OCI-LY7 (cell line): Measurements from ENCODE around the gene NAGLU. TPM values are rescaled to one million over a fixed set of nuclear protein-coding genes. Genes with fewer than 3 reads are reported as not detected.
"Not testable (repeated sequence)": the region's sequence is repeated elsewhere in the genome, so short reads cannot be mapped to it uniquely, and the experiment has no call there.

Experiments used
- BruUV-seq: library from RNA; stranded (reverse); fragments of 400-500 nt; replicated peaks from 2 replicates; lab custom pipeline; 2021; lab: Mats Ljungman, UMichigan
- CTCF ChIA-PET: fragments of 300-600 bp; sonication (Branson Sonifier 250); formaldehyde crosslinking; loops from one replicate; lab custom pipeline; 2022; ENCODE audit warnings: antibody characterized with exemption; ENCODE audit not compliant: unreplicated experiment; lab: Charles Lee
- POLR2A ChIA-PET: fragments of 300-600 bp; sonication (Branson Sonifier 250); formaldehyde crosslinking; loops from one replicate; lab custom pipeline; 2022; ENCODE audit warnings: antibody characterized with exemption; lab: Charles Lee
- DNase-seq: peaks from one replicate; pipeline ENCODE4 v3.0.0-alpha.2; 2015; ENCODE audit warnings: low spot score
- H2AFZ ChIP-seq: fragments of 200-600 bp; sonication (generic), shearing (Covaris generic); 2 replicates; pipeline ENCODE4 v1.6.1; 2014; ENCODE audit warnings: mild to moderate bottlenecking, antibody characterized with exemption, low read length, moderate library complexity
- H3K27ac ChIP-seq: fragments of 200-600 bp; sonication (generic); 2 replicates; pipeline ENCODE4 v1.5.1; 2014; ENCODE audit warnings: mixed run types, low read depth, mild to moderate bottlenecking, moderate library complexity, low read length, inconsistent platforms; ENCODE audit not compliant: poor library complexity, severe bottlenecking
- H3K36me3 ChIP-seq: fragments of 200-600 bp; sonication (generic); 2 replicates; pipeline ENCODE4 v1.6.1; 2014; ENCODE audit warnings: mild to moderate bottlenecking, antibody characterized with exemption, low read length, moderate library complexity, mixed read lengths; ENCODE audit not compliant: insufficient read depth
- H3K4me1 ChIP-seq: fragments of 200-600 bp; sonication (generic); 2 replicates; pipeline ENCODE4 v1.5.1; 2014; ENCODE audit warnings: mild to moderate bottlenecking, low read length; ENCODE audit not compliant: insufficient read depth, poor library complexity, severe bottlenecking
- H3K4me2 ChIP-seq: fragments of 200-600 bp; sonication (generic); 2 replicates; pipeline ENCODE4 v1.6.1; 2014; ENCODE audit warnings: mild to moderate bottlenecking, low read length
- H3K4me3 ChIP-seq: fragments of 200-600 bp; sonication (generic); 2 replicates; pipeline ENCODE4 v1.5.1; 2014; ENCODE audit warnings: mild to moderate bottlenecking, low read depth, low read length; ENCODE audit not compliant: poor library complexity, severe bottlenecking
- H3K79me2 ChIP-seq: fragments of 200-600 bp; sonication (generic); 2 replicates; pipeline ENCODE4 v1.6.1; 2016; ENCODE audit warnings: low read depth, mild to moderate bottlenecking, low read length, moderate library complexity, mixed read lengths; ENCODE audit not compliant: insufficient read depth
- H3K9me2 ChIP-seq: fragments of 200-600 bp; sonication (generic); 2 replicates; pipeline ENCODE4 v1.6.1; 2016; ENCODE audit warnings: mild to moderate bottlenecking, low read length, mixed read lengths; ENCODE audit not compliant: insufficient read depth
- H3K9me3 ChIP-seq: fragments of 200-600 bp; sonication (generic); 2 replicates; pipeline ENCODE4 v1.6.1; 2014; ENCODE audit warnings: mild to moderate bottlenecking, mixed run types, low read length, mixed read lengths
- H4K20me1 ChIP-seq: fragments of 200-600 bp; sonication (generic); 2 replicates; pipeline ENCODE4 v1.6.1; 2014; ENCODE audit warnings: mild to moderate bottlenecking, antibody characterized with exemption, low read length, moderate library complexity, mixed read lengths; ENCODE audit not compliant: insufficient read depth
- EZH2phosphoT487 ChIP-seq: fragments of 200-600 bp; sonication (generic); IDR thresholded peaks from 2 replicates; pipeline ENCODE4 v1.6.1; 2018; ENCODE audit warnings: low read depth, borderline replicate concordance, mild to moderate bottlenecking, mixed run types, antibody characterized with exemption, low read length, moderate library complexity, mixed read lengths
- intact Hi-C: fragments of 100-400 bp; cut with micrococcal nuclease; formaldehyde crosslinking; loops from one replicate; pipeline ENCODE4 v1.10.0; 2022; ENCODE audit not compliant: unreplicated experiment
- total RNA-seq, 2 experiments: library from RNA; depleted of rRNA in 1 of 2; stranded (reverse); fragments of >200 nt in 1 of 2; shearing (Covaris generic) in 1 of 2; gene quantifications; 2 replicates each; pipeline ENCODE4 v1.2.3, GENCODE V29; 2014 to 2022
- TF ChIP-seq, protein P1 (sequence below): fragments of 200-600 bp; sonication (generic); conservative IDR thresholded peaks from 2 replicates; pipeline ENCODE4 v1.5.1; 2014; ENCODE audit warnings: mild to moderate bottlenecking, antibody characterized with exemption, low read length, moderate library complexity, mixed read lengths

NAGLU gene
- total RNA-seq, 2 experiments from 2014 or later: 37.6 to 42.8 TPM

GRCh38 chr17:42537826-42538451 is 1.9 kb downstream of the NAGLU start:
- ChIA-PET POLR2A (no interaction called here), CTCF (no interaction called here)
- TF ChIP-seq, protein P1, sequence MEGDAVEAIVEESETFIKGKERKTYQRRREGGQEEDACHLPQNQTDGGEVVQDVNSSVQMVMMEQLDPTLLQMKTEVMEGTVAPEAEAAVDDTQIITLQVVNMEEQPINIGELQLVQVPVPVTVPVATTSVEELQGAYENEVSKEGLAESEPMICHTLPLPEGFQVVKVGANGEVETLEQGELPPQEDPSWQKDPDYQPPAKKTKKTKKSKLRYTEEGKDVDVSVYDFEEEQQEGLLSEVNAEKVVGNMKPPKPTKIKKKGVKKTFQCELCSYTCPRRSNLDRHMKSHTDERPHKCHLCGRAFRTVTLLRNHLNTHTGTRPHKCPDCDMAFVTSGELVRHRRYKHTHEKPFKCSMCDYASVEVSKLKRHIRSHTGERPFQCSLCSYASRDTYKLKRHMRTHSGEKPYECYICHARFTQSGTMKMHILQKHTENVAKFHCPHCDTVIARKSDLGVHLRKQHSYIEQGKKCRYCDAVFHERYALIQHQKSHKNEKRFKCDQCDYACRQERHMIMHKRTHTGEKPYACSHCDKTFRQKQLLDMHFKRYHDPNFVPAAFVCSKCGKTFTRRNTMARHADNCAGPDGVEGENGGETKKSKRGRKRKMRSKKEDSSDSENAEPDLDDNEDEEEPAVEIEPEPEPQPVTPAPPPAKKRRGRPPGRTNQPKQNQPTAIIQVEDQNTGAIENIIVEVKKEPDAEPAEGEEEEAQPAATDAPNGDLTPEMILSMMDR: no peak
- no peak for TF ChIP-seq EZH2phosphoT487

DNA sequence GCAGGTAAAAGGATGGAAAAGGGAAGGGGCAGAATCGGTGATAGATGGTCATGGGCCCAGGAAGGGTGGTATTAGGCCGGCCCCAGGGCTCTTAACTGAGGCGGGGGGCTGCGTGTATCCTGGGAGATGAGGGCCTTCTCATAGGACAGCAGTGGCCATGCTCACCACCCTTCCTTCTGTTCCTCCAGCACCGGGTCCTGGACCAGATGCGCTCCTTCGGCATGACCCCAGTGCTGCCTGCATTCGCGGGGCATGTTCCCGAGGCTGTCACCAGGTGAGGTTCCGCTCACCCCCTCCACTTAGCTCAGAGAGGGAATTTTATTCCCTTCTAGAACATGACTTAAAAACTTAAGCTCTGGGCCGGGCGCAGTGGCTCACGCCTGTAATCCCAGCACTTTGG is 2.4 kb downstream of the NAGLU start:
- intact Hi-C loops: loop anchor here (5.0 kb wide), 1 partner anchor 406 kb away; no protein-coding TSS in a partner anchor
- no peak overlapping the region for H3K4me3 ChIP-seq
- H2AFZ ChIP-seq: no peak overlapping the region
- H4K20me1 ChIP-seq: no peaks in the 10 kb centered on the region
- BruUV-seq: no TSS peak
- no peak overlapping the region for H3K27ac ChIP-seq
- no peaks in the 10 kb centered on the region for H3K9me3 ChIP-seq
- no peak overlapping the region for H3K4me2 ChIP-seq
- POLR2A ChIA-PET: no interaction called here
- TF ChIP-seq, protein P1: no peak
- no peak for TF ChIP-seq EZH2phosphoT487
- peaks cover 20% of the 10 kb centered on the region for H3K4me1 ChIP-seq
- no peaks in the 10 kb centered on the region for H3K9me2 ChIP-seq
- CTCF ChIA-PET: no interaction called here
- no peak for DNase-seq
- H3K36me3 ChIP-seq: peaks cover 14% of the 10 kb centered on the region
- peaks cover 4% of the 10 kb centered on the region; the same call in 1 of the 2 replicates for H3K79me2 ChIP-seq

More at GRCh38 chr17:42537826-42538451, 1.9 kb downstream of the NAGLU start:
- no peak overlapping the region for H3K27ac ChIP-seq
- H3K4me3 ChIP-seq: no peak overlapping the region
- intact Hi-C loops: loop anchor here (5.0 kb wide), 1 partner anchor 406 kb away; no protein-coding TSS in a partner anchor
- H3K79me2 ChIP-seq: peaks cover 4% of the 10 kb centered on the region; the same call in 1 of the 2 replicates
- H4K20me1 ChIP-seq: no peaks in the 10 kb centered on the region
- H3K9me2 ChIP-seq: no peaks in the 10 kb centered on the region
- peak overlapping the region; percentile 80; the same call in 1 of the 2 replicates for H3K4me2 ChIP-seq
- peaks cover 9% of the 10 kb centered on the region for H3K36me3 ChIP-seq
- H3K9me3 ChIP-seq: no peaks in the 10 kb centered on the region
- DNase-seq: no peak
- no peak overlapping the region for H2AFZ ChIP-seq
- H3K4me1 ChIP-seq: peaks cover 20% of the 10 kb centered on the region
- BruUV-seq: TSS peak; percentile 68

DNA sequence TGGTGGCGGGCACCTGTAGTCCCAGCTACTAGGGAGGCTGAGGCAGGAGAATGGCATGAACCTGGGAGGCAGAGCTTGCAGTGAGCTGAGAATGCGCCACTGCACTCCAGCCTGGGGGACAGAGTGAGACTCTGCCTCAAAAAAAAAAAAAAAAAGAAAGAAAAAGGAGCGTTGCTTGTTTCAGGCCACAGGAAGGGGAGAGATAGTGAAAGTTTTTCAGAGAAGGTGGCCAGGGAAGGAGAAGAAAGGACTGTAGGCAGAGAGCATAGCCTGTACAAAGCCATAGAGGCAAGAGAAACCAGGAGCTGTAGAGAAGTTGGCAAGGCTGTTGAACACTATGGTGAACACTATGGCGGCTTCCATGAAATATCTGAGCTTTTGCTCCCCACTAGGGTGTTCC is 4.5 kb downstream of the NAGLU start:
- H3K9me3 ChIP-seq, H3K79me2 ChIP-seq, H2AFZ ChIP-seq, POLR2A ChIA-PET, H3K4me3 ChIP-seq, DNase-seq, CTCF ChIA-PET, H3K9me2 ChIP-seq, H3K4me2 ChIP-seq, intact Hi-C loops, H3K27ac ChIP-seq, BruUV-seq, H4K20me1 ChIP-seq: not testable (repeated sequence)
- H3K36me3 ChIP-seq: peaks cover 16% of the 10 kb centered on the region
- H3K4me1 ChIP-seq: peaks cover 12% of the 10 kb centered on the region
